ENCODE data around the gene FLNB.
"Not testable (repeated sequence)": the region's sequence is repeated elsewhere in the genome, so short reads cannot be mapped to it uniquely, and the experiment has no call there.

FLNB gene

DNA sequence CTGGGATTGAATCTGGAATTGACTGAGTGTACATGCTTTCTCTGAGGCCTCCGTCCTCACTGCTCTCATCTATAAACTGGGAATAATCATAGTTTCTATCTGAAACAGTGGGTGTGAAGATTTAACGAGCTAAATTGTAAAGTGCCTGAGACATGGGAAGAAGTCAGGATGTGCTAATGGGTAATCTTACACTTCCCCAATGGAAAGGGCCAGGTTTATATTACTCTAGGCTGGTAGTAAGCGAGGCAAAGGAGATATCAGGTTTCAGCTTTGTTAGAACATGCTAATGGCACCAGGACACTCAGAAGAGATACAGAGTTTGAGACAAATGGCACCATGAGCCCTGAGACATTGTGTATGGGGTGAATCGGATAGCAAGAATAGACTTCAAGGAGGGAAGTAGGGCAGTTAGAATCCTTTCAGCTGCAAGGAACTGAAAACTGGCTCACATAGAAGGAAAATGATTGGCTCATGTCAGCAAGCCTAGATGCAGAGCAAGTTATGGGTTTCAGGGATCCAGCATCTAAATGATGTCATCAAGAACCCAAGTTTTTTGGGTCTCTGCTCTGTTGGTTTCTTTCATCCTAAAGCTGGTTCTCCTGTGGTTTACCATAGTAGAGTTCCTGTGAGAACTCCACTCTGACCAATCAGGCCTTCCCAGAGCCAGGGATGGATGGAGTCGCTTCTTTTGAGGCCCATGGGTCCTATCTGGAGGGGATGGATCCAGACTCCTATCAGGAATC, 21.8 kb downstream of the FLNB start:
- DNase-seq (ENCODE audit: low read depth): no peak

- DNase-seq (ENCODE audit: low read depth): no peak
Observed at GRCh38 chr3:58032186-58032585, 24.0 kb downstream of the FLNB start.

DNA sequence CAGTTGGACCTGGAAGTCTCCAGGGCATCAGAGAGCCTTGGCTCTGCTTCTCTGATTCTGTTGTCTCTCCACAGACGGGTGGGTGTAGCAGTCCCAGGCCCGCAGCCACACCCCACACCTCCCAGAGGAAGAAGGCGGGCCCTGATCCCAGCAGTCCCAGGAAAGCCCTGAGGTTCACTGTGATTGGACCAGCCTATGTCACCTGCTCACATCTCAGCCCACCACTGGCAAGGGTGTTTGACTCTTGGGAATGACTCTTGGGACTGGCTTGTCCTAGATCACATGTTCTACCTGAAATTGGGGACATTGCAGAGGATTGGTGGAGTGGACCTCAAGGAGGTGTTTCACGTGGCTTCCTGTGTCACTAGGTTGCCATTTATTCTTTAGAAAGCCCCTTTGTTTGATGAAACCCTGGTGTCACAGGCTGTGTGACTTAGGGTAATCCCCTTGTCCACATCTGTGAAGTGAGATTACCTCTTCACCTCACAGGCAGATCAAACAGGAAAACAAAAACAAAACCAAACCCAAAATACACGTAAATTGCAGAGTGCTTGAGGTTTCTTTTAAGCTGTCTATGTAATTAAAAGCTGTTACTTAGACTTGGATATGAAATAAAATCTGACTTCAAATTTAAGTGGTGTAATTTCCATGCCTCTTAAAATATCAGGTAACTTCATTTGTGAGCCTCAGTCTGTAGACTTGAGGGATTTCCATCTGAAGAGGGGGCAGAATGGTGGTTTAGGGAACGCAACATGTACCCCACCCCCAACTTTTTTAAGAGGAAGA, 26.7 kb downstream of the FLNB start:
- DNase-seq (ENCODE audit: low read depth): peak; percentile 6

DNA sequence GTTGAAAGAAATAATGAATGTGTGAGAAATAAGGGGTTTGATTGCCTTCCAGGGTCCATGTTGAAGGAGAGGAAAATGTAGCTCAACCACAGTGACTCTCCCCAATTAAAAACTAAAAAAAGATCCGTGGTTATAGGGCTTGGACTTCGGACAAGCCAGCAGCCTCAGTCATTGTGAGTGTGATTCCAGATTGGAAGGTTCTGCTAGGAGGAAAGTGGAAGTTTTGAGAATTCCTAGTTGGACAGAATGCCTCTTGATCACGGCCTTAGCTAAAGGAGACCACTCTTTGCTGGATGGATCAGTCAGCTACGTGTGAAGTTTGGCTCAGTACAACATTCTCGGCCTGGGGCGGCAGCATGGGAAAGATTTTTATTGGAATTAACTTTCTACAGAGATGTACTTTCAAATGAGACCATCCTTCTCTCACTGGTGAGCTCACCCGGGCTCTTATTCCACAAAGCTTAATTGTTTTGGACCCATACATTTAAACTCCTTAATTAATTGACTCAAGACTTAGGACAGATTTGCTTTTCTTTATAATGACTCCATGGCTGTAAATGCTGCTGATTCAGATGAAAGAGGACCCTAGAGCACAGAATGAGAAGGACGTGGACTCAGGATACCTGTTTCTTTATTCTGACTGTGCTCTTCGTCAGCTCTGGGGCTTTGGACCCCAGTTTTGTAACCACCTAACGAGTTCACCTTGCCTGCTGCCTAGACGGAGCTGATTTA, 27.5 kb downstream of the FLNB start:
- DNase-seq (ENCODE audit: low read depth): no peak

DNA sequence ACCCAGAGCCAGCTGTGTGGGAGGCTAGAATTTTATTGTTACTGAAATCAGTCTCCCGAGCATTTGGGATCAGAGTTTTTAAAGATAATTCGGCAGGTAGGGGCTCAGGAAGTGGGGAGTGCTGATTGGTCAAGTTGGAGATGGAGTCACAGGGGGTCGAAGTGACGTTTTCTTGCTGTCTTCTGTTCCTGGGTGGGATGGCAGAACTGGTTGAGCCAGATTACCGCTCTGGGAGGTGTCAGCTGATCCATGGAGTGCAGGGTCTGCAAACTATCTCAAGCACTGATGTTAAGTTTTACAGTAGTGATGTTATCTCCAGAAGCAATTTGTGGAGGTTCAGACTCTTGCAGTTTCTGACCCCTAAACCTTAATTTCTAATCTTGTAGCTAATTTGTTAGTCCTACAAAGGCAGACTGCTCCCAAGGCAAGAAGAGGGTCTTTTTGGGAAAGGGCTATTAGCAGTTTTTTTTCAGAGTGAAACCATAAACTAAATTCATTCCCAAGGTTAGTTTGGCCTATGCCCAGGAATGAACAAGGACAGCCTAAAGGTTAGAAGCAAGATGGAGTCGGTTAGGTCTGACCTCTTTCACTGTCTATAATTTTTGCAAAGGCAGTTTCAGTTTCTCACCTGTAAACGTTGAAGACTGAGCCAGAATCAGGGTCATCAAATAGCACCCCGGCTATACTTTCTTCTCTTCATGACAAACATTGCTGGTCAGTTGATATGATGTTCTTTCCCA, 28.2 kb downstream of the FLNB start:
- no peak for DNase-seq (ENCODE audit: low read depth)

DNA sequence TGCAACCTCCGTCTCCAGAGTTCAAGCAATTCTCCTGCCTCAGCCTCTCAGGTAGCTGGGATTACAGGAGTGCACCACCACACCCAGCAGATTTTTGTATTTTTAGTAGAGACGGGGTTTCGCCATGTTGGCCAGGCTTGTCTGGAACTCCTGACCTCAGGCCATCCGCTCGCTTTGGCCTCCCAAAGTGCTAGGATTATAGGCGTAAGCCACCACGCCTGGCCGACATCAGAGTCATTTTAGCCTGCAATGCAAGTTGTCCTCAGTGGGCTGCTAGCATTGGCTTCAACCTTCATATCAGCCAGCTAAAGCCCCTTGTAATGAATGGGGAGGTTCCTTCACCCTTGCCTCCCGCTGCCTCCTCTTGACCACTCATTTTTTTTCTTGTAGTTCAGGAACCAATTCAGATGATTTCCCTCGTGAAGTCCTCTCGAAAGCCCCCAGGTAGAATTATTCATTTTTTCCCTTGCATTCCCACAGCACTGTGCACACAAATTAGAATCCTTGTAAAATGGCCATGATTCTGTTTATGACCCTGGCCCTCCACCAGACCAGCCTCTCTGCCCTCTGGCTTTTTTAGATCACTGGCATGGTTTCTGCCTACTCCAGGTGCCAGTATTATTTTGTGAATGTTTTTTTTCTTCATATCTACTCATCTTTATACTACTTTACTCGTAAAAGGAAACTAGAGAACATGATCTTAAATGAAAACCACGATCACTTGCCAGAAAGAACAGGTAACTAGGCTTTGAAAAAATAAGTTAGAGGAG, 29.1 kb downstream of the FLNB start:
- DNase-seq (ENCODE audit: low read depth): no peak

DNA sequence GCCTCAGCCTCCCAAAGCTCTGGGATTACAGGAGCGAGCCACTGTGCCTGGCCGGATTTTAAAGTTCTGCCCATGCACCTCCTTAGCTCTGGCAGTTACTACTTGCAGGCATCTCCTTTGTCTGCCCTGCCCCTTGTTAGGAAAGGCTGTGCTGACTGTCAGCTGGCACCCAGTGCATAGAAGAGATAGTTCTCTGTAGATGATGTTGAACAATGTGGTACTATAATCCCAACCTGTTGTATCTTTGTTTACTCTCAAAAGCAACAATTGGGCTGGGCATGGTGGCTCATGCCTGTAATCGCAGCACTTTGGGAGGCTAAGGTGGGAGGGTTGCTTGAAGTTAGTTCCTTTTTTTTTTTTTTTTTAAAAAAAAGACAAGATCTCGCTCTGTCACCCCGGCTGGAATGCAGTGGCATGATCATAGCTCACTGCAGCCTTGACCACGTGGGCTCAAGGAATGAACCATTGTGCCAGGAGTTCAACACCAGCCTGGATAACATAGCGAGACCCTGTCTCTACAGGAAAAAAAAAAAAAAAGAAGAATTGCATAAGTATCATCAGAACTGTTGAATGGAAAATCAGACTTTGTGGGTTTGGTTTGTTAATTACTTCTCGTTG, 30.6 kb downstream of the FLNB start:
- no peak for DNase-seq (ENCODE audit: low read depth)

DNA sequence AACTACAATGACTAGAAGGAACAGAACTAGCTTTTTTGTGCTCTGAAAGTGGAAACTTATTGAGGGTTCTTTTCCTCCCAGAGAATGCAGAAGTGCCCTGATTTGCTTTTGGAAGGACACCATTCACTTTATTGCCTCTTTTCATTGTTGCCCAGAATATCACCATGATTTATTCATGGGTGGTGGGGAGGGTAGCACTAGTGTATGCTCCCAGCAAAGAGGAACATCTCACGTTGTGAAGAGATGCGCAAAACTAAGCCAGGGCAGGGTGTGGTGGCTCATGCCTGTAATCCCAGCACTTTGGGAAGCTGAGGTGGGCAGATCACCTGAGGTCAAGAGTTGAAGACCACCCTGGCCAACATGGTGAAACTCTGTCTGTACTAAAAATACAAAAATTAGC, 31.4 kb downstream of the FLNB start:
- no peak for DNase-seq (ENCODE audit: low read depth)

DNA sequence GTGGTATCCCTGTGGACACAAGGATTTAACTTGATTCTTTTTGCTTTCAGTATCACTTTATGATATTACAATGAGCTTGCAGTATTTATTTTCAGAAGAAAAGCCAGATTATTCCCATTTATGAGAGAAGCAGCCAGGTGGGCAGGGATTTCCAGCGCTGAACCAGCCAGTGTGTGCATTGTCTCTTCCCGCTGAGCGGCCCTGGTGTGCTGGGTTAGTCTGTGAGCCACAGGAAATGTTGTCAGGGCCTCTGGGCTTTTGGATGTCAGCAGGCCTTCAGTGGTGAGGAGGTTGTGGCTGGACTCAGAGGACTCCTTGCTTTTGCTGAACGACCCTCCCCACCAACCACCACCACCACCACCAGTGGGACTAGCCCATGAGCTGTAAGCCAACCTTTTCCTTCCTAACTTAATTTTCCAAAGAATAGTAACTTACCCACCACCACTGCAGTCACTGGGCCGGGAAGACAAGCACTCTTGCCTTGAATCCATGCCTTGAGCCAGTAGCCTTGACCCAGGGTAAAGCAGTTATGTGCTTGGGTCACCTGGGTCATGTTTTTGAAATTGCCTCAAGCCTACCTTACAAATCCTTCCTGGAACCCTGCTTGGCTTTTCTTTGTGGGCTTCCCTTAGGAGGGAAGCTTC, 33.1 kb downstream of the FLNB start:
- no peak for DNase-seq (ENCODE audit: low read depth)

DNA sequence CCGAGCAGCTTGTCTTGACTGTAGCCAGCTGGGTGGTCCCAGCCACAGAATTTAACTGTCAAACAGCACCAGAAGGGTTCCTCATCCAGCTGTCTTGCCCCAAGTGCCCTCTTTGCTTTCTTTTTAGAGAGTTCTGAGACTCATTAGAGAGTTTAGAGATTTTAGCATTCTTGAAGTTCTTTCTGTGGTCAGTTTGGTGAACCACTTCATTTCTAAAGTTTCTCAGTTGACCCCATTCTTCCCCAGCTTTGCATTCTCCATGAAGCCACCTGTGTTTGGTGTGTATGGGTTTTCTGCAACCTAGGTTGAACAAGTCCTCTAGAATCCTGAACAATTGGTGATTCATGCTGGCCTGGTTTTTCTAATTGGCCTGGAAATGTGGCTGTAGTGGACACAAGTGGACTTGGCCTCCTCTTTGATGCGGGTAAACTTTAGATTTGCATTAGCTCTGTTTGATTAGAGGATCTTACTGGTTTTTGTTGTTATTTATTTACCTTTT, 33.7 kb downstream of the FLNB start:
- DNase-seq (ENCODE audit: low read depth): no peak

GRCh38 chr3:58042947-58043707, 34.9 kb downstream of the FLNB start:
- DNase-seq (ENCODE audit: low read depth): no peak

GRCh38 chr3:58043933-58044332, 35.7 kb downstream of the FLNB start:
- DNase-seq (ENCODE audit: low read depth): no peak

DNA sequence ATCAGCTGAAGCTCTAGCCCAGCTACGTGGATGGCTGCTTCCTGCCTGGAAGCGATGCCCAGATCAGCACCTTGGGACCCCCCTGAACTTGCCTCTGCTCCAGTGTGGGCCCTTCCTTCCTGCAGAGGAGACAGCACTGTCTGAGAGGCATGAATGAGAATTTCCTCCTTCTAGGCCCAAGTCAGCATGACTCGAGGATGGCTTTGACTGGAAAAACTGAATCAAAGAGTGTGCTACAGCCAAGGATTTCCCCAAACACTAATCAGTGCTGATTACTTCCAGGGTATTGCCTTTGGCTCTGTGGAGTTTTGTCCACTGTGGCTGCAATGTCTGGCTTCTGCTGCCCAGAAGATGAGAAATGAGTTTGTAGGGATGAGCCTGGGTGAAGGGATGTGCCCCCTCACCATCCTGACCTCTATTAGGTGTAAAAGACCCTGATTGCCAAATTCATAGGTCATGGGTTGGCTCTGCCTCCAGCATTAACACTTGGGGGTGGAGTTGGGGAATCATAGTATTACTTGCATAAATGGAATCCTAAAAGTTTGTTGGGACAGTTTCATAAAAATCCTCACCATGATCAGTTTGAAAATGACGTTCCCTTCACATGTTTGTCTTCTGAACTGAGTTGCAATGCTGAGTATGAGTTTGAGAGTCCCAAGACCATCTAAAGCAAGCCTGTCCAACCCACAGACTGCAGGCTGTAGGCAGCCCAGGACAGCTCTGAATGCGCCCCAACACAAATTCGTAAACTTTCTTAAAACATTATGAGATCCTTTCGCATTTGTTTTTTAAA, 36.7 kb downstream of the FLNB start:
- no peak for DNase-seq (ENCODE audit: low read depth)

DNA sequence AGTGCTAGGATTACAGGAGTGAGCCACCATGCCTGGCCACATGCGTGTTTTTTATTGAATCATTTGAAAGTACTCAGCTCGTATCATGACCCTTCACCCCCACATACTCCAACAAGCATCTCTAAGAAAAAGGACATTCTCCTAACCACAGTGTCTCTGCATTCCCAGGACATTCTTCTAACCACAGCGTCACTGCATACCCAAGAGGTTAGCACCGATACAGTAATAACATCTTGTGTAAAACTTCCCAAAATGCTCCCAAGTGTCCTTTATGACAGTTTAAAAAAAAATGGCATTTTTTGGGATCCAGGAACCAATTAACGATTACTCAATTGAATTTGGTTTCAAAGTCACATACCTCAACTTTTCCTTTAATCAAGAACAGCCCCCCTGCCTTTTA, 39.6 kb downstream of the FLNB start:
- no peak for DNase-seq (ENCODE audit: low read depth)

GRCh38 chr3:58048301-58048700, 40.1 kb downstream of the FLNB start:
- no peak for DNase-seq (ENCODE audit: low read depth)

- no peak for DNase-seq (ENCODE audit: low read depth)
Observed at GRCh38 chr3:58049143-58049785, 41.0 kb downstream of the FLNB start.

- no peak for DNase-seq (ENCODE audit: low read depth)
Observed at GRCh38 chr3:58051196-58051595, 43.0 kb downstream of the FLNB start.

DNA sequence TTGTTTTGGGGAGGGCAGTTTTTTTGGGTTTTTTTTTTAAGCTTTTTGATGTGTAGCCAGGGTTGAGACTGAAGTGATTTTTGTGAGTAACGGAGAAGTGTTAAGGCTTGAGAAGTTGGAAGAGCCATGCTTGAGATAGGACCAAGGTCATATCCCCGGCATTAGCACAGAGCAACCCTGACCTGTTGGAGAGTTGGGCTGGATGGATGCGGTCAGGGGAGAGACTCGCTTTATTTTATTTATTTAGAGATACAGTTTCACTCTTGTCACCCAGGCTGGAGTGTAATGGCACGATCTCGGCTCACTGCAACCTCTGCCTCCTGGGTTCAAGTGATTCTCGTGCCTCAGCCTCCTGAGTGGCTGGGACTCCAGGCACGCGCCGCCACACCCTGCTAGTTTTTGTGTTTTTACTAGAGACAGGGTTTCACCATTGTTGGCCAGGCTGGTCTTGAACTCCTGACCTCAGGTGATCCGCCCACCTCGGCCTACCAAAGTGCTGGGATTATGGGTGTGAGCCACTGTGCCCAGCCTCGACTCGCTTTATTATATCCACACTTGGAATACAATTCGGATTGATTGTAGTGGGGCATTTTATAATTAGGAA, 43.5 kb downstream of the FLNB start:
- not testable (repeated sequence) for DNase-seq (ENCODE audit: low read depth)
